ENCODE results near the gene METTL25B. TPM values are rescaled to one million over a fixed set of nuclear protein-coding genes. Genes with fewer than 3 reads are reported as not detected.
"Not testable (repeated sequence)": the region's sequence is repeated elsewhere in the genome, so short reads cannot be mapped to it uniquely, and the experiment has no call there.

METTL25B gene
- total RNA-seq, 1 donor from 2014 or later = 34.7 TPM

- intact Hi-C loops (cut with micrococcal nuclease) = loop anchor here (10.0 kb wide), 1 partner anchor 692 kb away; the partner anchor contains the start of genes LAMTOR2 and UBQLN4
These were observed 18.7 kb downstream of the METTL25B start for GRCh38 chr1:156746728-156747631.

GRCh38 chr1:156747742-156748669 is 19.7 kb downstream of the METTL25B start:
- intact Hi-C loops (cut with micrococcal nuclease) = loop anchor here (10.0 kb wide), 1 partner anchor 693 kb away; the partner anchor contains the start of genes LAMTOR2 and UBQLN4

GRCh38 chr1:156748670-156749418 is 20.6 kb downstream of the METTL25B start:
- intact Hi-C loops (cut with micrococcal nuclease) = loop anchor here (10.0 kb wide), 1 partner anchor 694 kb away; the partner anchor contains the start of genes LAMTOR2 and UBQLN4

GRCh38 chr1:156749419-156750118 is 21.3 kb downstream of the METTL25B start:
- intact Hi-C loops (cut with micrococcal nuclease) = loop anchor here (2.0 to 10.0 kb wide), 2 partner anchors 67 to 695 kb away; partner anchors contain the start of genes LAMTOR2, SH2D2A and UBQLN4

GRCh38 chr1:156750191-156750672 is 22.0 kb downstream of the METTL25B start:
- intact Hi-C loops (cut with micrococcal nuclease) = loop anchor here (2.0 kb wide), 1 partner anchor 67 kb away; the partner anchor contains the start of gene SH2D2A

GRCh38 chr1:156750711-156751450 is 22.6 kb downstream of the METTL25B start:
- intact Hi-C loops (cut with micrococcal nuclease) = loop anchor here (1.0 to 2.0 kb wide), 5 partner anchors 10 to 91 kb away; partner anchors contain the start of genes ISG20L2, METTL25B, MRPL24 and PRCC

GRCh38 chr1:156751451-156751756 is 23.1 kb downstream of the METTL25B start, which contains the start of gene HDGF:
Gene HDGF, minus strand, starts transcription at chr1:156751675. Its CDS starts 246 bp downstream, at chr1:156751429.
- intact Hi-C loops (cut with micrococcal nuclease) = loop anchor here (1.0 to 2.0 kb wide), 5 partner anchors 10 to 91 kb away; partner anchors contain the start of genes ISG20L2, METTL25B, MRPL24 and PRCC

- intact Hi-C loops (cut with micrococcal nuclease) = loop anchor here (1.0 to 2.0 kb wide), 5 partner anchors 11 to 92 kb away; partner anchors contain the start of genes ISG20L2, METTL25B, MRPL24 and PRCC
These were observed 23.6 kb downstream of the METTL25B start for GRCh38 chr1:156751757-156752481.

- intact Hi-C loops (cut with micrococcal nuclease) = no loop called here
These were observed 24.7 kb downstream of the METTL25B start for GRCh38 chr1:156752843-156753482.

GRCh38 chr1:156754219-156754618 is 25.9 kb downstream of the METTL25B start:
- intact Hi-C loops (cut with micrococcal nuclease) = no loop called here

- intact Hi-C loops (cut with micrococcal nuclease) = no loop called here
These were observed 27.3 kb downstream of the METTL25B start for GRCh38 chr1:156755527-156755950.

GRCh38 chr1:156756355-156756754 is 28.1 kb downstream of the METTL25B start:
- intact Hi-C loops (cut with micrococcal nuclease) = no loop called here

GRCh38 chr1:156757572-156758253 is 29.4 kb downstream of the METTL25B start:
- intact Hi-C loops (cut with micrococcal nuclease) = not testable (repeated sequence)

- intact Hi-C loops (cut with micrococcal nuclease) = loop anchor here (10.0 kb wide), 1 partner anchor 75 kb away; no protein-coding TSS in a partner anchor
These were observed 32.0 kb downstream of the METTL25B start for GRCh38 chr1:156760092-156760795.

- intact Hi-C loops (cut with micrococcal nuclease) = loop anchor here (10.0 kb wide), 1 partner anchor 76 kb away; no protein-coding TSS in a partner anchor
These were observed 32.5 kb downstream of the METTL25B start for GRCh38 chr1:156760796-156761104.

- intact Hi-C loops (cut with micrococcal nuclease) = loop anchor here (10.0 kb wide), 1 partner anchor 80 kb away; no protein-coding TSS in a partner anchor
These were observed 36.9 kb downstream of the METTL25B start for GRCh38 chr1:156765136-156765535.

Data from T-helper 2 cell treated with Interferon-gamma antibody and Interleukin-4, amounts not matched to agents 100 ng/mL and 5 ng/mL, for 36 hours (primary cell).